8988T (cell line): ENCODE measurements around the gene LIN52.
A peak's percentile ranks its signal among the peaks of the same experiment; 100 is the strongest.

Experiments used
- DNase-seq: peaks from one replicate; pipeline ENCODE4 v3.0.0; 2011

Gene LIN52

DNA sequence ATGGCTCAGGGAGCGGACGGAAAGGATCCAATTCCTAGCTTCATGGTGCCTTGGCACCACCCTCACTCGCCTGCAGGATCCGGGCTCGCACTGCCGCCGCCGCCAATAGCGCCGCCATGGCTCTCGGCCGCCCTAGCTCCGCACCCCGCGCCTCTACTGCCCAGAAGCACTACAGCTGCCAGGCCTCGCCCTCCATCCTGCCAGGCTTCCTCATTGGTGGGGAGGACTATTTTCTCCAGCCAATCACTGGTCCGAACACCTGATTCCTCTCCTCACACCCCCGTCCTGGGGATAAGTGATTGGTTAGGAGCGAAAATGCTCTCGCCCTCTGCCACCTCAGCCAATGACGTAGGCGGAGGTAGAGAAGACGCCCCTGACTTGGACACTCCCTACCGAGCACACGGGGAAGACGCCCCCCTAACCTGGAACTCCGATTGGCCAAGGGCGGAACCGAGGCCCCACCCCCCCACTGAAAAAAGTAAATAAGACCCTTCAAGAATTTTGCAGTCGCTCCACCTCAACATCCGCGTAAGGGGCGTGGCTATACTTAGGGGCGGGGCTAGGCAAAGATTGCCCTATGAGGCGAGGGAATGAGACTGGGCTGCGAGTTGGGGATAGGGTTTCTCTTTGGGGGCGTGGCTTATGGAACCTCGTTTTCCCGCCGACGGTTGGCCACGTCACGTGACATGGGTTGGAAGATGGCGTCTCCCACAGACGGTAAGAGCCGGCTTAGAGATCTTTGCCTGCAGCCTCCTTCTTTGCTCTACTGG lies at the start of gene LIN52, which contains the start of gene ALDH6A1:
Gene LIN52, plus strand, starts transcription at position 680 of the 770 bp plus-strand sequence. Its CDS starts 19 bp downstream, at position 699.
Gene ALDH6A1, minus strand, starts transcription at position 177 of the 770 bp plus-strand sequence. Its CDS starts 59 bp downstream, at position 118.
- DNase-seq: peak; percentile 95

GRCh38 chr14:74035556-74035955 lies 49.2 kb upstream of the LIN52 start:
- no peak for DNase-seq

GRCh38 chr14:74038020-74038859 lies 46.5 kb upstream of the LIN52 start:
- no peak for DNase-seq

DNA sequence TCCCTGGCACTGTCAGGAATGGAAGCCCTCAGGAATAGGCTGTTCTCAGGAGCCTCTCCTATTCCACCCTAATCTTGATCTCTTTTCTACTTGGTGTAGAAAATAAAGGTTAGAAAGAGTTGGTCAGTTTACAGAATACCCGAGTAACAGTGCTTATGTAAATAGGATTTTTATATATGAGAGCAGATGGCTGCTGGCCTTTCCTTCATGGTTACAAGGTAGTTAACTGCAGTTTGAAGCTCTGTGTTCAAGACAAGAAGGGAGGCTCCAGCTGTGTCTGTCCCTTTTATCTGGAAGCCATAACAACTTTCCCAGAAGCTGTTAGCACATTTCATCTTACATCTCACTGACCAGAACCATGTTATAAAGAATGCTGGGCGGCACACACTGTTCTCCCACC lies 42.5 kb upstream of the LIN52 start:
- no peak for DNase-seq

DNA sequence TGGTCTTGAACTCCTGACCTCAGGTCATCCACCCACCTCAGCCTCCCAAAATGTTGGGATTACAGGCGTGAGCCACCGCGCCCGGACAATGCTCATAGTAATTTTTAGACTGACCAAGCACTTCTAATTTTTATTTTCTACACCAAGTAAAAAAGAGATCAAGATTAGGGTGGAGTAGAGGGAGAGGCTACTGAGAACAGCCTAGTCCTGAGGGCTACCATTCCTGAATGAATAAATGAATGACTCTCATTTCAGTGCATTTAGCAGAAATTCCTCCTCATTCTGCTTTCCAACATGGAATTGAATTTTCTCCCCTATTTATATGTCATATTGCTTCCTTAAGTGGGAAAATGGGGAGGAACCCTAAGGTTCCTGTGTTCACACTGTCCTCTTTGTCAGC lies 39.2 kb upstream of the LIN52 start:
- no peak for DNase-seq

DNA sequence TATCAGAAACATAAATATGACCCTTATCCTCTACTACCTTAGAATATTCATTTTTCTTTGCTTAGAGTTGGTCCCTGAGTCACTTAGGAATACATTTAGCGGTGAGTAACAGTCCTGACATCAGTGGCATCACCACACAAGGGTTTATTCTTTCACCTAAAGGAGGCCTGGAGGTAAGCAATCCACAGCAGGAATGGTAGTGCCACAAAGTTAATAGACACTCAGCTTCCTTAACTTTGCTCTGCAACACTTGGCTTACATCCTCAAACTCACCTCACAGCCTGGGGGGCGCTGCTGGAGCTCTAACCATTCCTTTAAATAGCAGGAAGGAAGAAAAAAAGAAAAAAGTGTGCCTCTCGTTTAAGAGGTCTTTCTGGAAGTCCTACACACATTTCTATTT lies 36.5 kb upstream of the LIN52 start:
- DNase-seq: no peak

- DNase-seq: no peak
These were observed 34.8 kb upstream of the LIN52 start for GRCh38 chr14:74049876-74050495.

- no peak for DNase-seq
These were observed 22.0 kb upstream of the LIN52 start for GRCh38 chr14:74062809-74063150.

DNA sequence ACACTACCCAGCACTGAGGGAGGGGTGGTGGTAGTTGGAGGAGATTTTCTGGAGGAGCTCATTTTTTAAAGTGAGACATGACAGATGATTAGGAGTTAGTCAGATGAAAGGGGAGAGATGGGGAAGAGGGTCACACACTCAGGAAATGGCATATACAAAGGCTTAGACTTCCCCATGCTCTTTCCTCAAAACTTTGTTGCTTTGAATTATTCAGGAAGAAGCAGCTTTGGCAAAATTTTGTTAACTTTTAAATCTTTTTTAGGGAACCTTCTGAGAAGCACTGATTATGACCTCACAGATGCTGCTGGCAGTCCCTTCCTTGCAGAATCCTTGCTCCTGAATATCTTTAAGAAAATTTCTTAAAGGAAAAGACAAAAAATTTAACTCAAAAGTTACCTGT lies 20.3 kb upstream of the LIN52 start:
- no peak for DNase-seq

DNA sequence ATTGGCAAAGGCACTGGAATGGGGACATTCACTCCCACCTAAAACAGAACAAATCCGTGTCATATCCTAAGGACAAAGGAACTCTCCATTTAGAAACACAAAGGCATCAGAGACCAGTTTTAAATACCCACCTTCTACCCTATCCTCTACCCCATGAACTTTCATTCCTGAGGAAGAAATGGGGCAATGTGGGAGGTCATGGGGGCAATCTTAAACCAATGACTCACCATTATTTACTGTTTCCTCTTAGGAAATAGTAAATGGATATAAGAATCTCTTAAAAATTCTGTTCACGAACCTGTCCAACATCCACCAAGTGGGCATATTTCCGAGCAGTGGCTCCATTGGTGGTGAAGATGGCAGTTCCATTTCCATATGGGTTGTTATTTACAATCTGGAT lies 19.9 kb upstream of the LIN52 start:
- no peak for DNase-seq

DNA sequence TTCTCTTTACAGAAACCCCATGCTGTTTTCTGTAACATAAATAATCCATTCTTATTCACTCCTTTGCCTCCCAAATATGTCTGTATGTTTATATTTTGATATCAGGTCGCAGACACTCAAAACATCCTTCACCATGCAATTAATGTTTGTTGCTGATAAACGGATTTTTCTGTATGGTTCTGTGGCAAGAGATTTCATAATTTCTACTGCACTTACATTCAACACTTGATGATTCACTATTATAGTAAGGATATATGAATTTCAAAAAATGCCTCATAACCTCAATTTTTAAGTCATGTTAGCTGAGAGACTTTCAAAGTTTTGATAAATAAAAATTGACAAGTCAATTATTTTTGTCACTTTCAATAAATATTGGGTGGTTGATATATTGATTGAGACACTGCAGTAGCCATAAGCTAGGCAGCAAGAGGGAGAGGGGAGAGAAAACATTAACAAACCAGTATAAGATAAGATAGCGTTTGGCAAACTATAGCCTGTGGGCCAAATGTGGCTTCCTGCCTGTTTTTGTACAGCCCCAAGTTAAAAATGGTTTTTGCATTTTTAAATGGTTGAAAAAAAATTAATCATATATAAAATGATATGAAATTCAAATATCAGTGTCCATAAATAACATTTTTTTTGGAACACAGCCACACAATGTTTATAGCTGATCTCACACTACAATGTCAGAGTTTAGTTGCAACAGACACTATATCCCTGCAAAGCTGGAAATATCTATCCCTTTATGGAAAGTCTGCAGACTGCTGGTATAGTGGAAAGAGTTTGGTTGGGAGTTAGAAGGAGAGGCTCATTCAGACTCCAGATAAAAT lies 18.8 kb upstream of the LIN52 start:
- DNase-seq: no peak

DNA sequence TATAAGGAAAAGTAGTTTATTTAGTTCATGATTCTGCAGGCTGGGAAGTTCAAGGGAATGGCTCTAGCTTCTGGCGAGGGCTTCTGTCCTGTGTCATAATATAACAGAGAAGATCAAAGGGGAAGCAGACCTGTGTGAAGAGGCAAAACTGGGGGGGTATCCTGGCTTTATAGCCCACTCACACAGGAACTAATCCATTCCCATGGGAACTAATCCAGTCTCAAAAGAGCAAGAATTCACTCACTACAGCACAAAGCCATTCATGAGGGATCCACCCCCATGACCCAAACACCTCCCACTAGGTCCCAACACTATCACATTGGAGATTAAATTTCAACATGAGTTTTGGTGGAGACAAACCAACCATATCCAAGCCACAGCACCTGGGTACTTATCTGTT lies 7.4 kb upstream of the LIN52 start:
- DNase-seq: no peak

GRCh38 chr14:74080820-74081460 lies 3.8 kb upstream of the LIN52 start:
- no peak for DNase-seq

GRCh38 chr14:74081491-74081890 lies 3.3 kb upstream of the LIN52 start:
- no peak for DNase-seq

GRCh38 chr14:74083161-74083560 lies 1.6 kb upstream of the LIN52 start:
- DNase-seq: no peak

GRCh38 chr14:74083784-74084276 lies 926 bp upstream of the LIN52 start:
- no peak for DNase-seq

- DNase-seq: no peak
These were observed 386 bp downstream of the LIN52 start for GRCh38 chr14:74085047-74085637.

DNA sequence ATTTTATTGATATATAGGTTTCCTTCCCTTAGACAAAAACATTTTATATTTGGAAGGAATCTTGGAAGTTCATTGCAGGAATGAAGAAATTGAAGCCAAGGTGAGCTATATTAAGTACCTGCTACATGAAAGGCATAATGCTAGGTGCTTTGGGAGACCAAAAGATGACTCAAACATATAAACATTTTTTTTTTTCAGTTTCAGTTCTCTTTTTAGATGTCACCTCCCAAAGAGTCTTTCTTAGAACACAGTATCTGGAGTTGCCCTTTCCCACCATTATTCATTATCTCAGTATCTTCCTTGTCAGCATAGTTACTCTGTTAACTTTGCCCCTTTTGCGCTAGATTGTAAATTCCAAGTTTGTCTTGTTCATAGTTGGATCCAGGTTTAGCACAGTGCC lies 1.1 kb downstream of the LIN52 start:
- DNase-seq: no peak

- no peak for DNase-seq
These were observed 4.7 kb downstream of the LIN52 start for GRCh38 chr14:74089251-74090020.

DNA sequence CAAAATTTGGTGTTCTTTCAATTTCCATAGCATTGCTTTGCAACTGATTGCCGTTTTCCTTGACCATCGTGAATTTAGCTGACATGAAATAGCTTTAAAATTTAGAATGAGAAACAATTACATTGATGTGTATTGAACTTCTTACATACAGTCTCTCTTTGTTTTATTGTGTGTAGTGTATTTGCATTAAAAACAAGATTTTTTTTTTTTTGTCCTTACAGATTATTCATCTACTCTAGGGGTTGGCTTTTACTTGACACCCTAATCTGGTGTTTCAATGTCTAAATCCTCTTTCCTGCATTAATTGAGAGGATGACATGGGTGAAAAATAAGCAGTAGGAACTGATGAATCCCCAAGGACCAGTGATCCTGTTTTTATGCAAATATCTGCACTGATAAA lies 20.6 kb downstream of the LIN52 start:
- no peak for DNase-seq

DNA sequence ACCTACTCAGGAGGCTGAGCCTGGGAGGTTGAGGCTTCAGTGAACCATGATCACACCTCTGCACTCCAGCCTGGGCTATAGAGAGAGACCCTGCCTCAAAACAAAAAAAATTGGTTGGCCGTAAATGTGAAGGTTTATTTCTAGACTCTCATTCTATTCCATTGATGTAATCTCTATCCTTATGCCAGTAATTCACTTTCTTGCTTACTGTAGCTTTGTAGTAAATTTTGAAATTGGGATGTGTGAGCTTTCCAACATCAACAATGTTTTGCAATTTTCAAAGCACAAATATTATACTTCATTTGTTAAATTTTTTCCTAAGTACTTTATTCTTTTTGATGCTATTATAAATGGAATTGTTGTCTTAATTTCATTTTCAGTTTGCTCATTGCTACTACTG lies 24.6 kb downstream of the LIN52 start:
- DNase-seq: no peak
